HepG2 (cell line): ENCODE results near the gene DCTN3. TPM values are rescaled to one million over a fixed set of nuclear protein-coding genes. Genes with fewer than 3 reads are reported as not detected.

Source experiments
- ATAC-seq: fragments of 200-7000 bp; cut with Tn5 transposase; 3 replicates; pipeline ENCODE4 v1.9.1; 2020; ENCODE audit warnings: mild to moderate bottlenecking, moderate library complexity
- BruUV-seq: library from RNA; stranded (reverse); fragments of 400-500 nt; replicated peaks from 2 replicates; lab custom pipeline; 2021; lab: Mats Ljungman, UMichigan
- CTCF ChIA-PET: fragments of 300-600 bp; formaldehyde crosslinking; extraction: SDS; loops from one replicate; lab custom pipeline; 2021; ENCODE audit warnings: low total read pairs, inconsistent platforms, low intra/inter-chr PET ratio; lab: Yijun Ruan, JAX
- POLR2A ChIA-PET: fragments of 350-600 bp; sonication (Branson Sonifier 250); formaldehyde crosslinking; loops from one replicate; lab custom pipeline; 2020; ENCODE audit warnings: antibody characterized with exemption, inconsistent platforms; lab: Yijun Ruan, JAX
- DNase-seq: peaks from one replicate; pipeline ENCODE4 v3.0.0-alpha.2; 2015; ENCODE audit warnings: low spot score
- FAIRE-seq: peaks from 3 replicates; lab custom pipeline; 2011; peaks lifted over from hg19 to GRCh38; lab: Jason Lieb, UNC
- H2AFZ ChIP-seq: one replicate; pipeline ENCODE4 v1.6.1; 2011; ENCODE audit warnings: low read length, inconsistent platforms
- H3K27ac ChIP-seq: fragments of 300-600 bp; 3 replicates; pipeline ENCODE4 v1.8.0; 2011; ENCODE audit warnings: mixed run types, mild to moderate bottlenecking, mixed read lengths, low read length, inconsistent platforms; ENCODE audit not compliant: insufficient read depth; ENCODE audit errors: extremely low read length
- H3K27me3 ChIP-seq, 2 experiments: fragments of 200-600 bp in 1 of 2; 2 replicates in 1 of 2; 3 replicates in 1 of 2; pipeline versions ENCODE4 v1.6.0 to v1.8.0; 2011; ENCODE audit warnings: low read length in 2 of 2, mild to moderate bottlenecking in 2 of 2, moderate library complexity in 2 of 2, inconsistent platforms in 1 of 2; ENCODE audit not compliant: insufficient read depth in 2 of 2, control insufficient read depth in 1 of 2
- H3K36me3 ChIP-seq, 2 experiments: fragments of 200-600 bp in 1 of 2; replicated peaks in 1 of 2; 2 replicates in 1 of 2; 3 replicates in 1 of 2; pipeline versions ENCODE4 v1.5.1 to v1.8.0; 2011; ENCODE audit warnings: low read length in 2 of 2, inconsistent platforms in 1 of 2; ENCODE audit not compliant: insufficient read depth in 2 of 2, control insufficient read depth in 1 of 2
- H3K4me1 ChIP-seq: 2 replicates; pipeline ENCODE4 v1.5.1; 2012; ENCODE audit warnings: low read length, inconsistent platforms; ENCODE audit not compliant: insufficient read depth
- H3K4me2 ChIP-seq: 2 replicates; pipeline ENCODE4 v1.6.0; 2011; ENCODE audit warnings: low read depth, low read length, inconsistent platforms
- H3K4me3 ChIP-seq, 3 experiments: fragments of 200-600 bp in 1 of 3; sonication (generic), shearing (Covaris generic) in 1 of 3; replicated peaks in 1 of 3; 2 replicates each; pipeline ENCODE4 v1.5.1; 2011 to 2016; ENCODE audit warnings: low read length in 3 of 3, inconsistent platforms in 2 of 3, low read depth in 2 of 3, mild to moderate bottlenecking in 2 of 3, control low read depth in 1 of 3, mixed read lengths in 1 of 3; ENCODE audit not compliant: insufficient read depth in 1 of 3
- H3K79me2 ChIP-seq: one replicate; pipeline ENCODE4 v1.6.1; 2011; ENCODE audit warnings: low read length, inconsistent platforms; ENCODE audit not compliant: insufficient read depth
- H3K9ac ChIP-seq: 2 replicates; pipeline ENCODE4 v1.6.0; 2011; ENCODE audit warnings: mild to moderate bottlenecking, low read depth, low read length, inconsistent platforms; ENCODE audit not compliant: insufficient read depth
- H3K9me3 ChIP-seq: 2 replicates; pipeline ENCODE4 v1.5.1; 2012; ENCODE audit warnings: mild to moderate bottlenecking, low read length
- H4K20me1 ChIP-seq: 2 replicates; pipeline ENCODE4 v1.6.0; 2011; ENCODE audit warnings: inconsistent platforms, mild to moderate bottlenecking, low read length, moderate library complexity; ENCODE audit not compliant: insufficient read depth
- SAP130 ChIP-seq: IDR thresholded peaks from 2 replicates; pipeline ENCODE4 v1.6.1; 2016; ENCODE audit warnings: low read depth
- ZNF282 ChIP-seq: fragments of 450-650 bp; IDR thresholded peaks from 2 replicates; pipeline ENCODE4 v1.6.1; 2018; ENCODE audit not compliant: partially characterized antibody
- ZNF30 ChIP-seq: sonication (generic); formaldehyde crosslinking; IDR thresholded peaks from 2 replicates; pipeline ENCODE4 v1.5.0; 2020; ENCODE audit warnings: mild to moderate bottlenecking, missing genetic modification reagents
- WGBS: methylation state at CpG from one replicate; pipeline ENCODE4 v1.1.6; 2017; ENCODE audit warnings: low lambda C conversion rate; 5-methylcytosine and 5-hydroxymethylcytosine counted together
- in situ Hi-C: cut with HindIII; loops from 2 replicates; pipeline ENCODE4 v1.10.0; 2017; ENCODE audit warnings: low pct_unique_long_range_greater_than_20kb; ENCODE audit not compliant: extremely low pct_ligation_motif_present
- intact Hi-C: fragments of 100-400 bp; cut with micrococcal nuclease; formaldehyde crosslinking; loops from one replicate; pipeline ENCODE4 v1.10.0; 2022; ENCODE audit not compliant: unreplicated experiment
- polyA plus RNA-seq, 8 experiments: library from polyadenylated mRNA; depleted of rRNA in 3 of 8; stranded (reverse) in 7 of 8; unstranded in 1 of 8; fragments of >200 nt; fragmentation: Illumina TruSeq in 4 of 8; extraction: Trizol in 4 of 8; gene quantifications; 2 replicates each; pipeline versions ENCODE4 v1.2.1 to v1.2.3, GENCODE V29; 2011 to 2016; ENCODE audit warnings: low read depth in 4 of 8, missing spikeins in 1 of 8, mixed read lengths in 1 of 8; ENCODE audit not compliant: insufficient read depth in 1 of 8
- total RNA-seq, 5 experiments: library from RNA; depleted of rRNA; stranded (reverse); fragments of >200 nt; fragmentation: Illumina TruSeq; extraction: Trizol; gene quantifications; 2 replicates each; pipeline ENCODE4 v1.2.3, GENCODE V29; 2016; ENCODE audit warnings: low read depth in 1 of 5
- TF ChIP-seq, protein P1 (sequence below): IDR thresholded peaks from 2 replicates; pipeline ENCODE4 v1.6.1; 2016
- TF ChIP-seq, protein P2 (sequence below): sonication (generic); formaldehyde crosslinking; IDR thresholded peaks from 2 replicates; pipeline ENCODE4 v1.8.0; 2022; ENCODE audit warnings: missing genetic modification reagents, mild to moderate bottlenecking, moderate library complexity, borderline replicate concordance
- TF ChIP-seq, protein P3 (sequence below): sonication (generic); formaldehyde crosslinking; IDR thresholded peaks from 2 replicates; pipeline ENCODE4 v1.5.1; 2020; ENCODE audit warnings: missing genetic modification reagents, mild to moderate bottlenecking, borderline replicate concordance
- TF ChIP-seq, protein P4 (sequence below): sonication (generic); formaldehyde crosslinking; IDR thresholded peaks from 2 replicates; pipeline ENCODE4 v1.4.0; 2020; ENCODE audit warnings: missing genetic modification reagents

The DCTN3 gene
- total and polyA plus RNA-seq, 2 of the 13 experiments (the other 11 are each of a cell fraction or from before 2014, with no cell fraction given): 27.4 to 34.5 TPM

DNA sequence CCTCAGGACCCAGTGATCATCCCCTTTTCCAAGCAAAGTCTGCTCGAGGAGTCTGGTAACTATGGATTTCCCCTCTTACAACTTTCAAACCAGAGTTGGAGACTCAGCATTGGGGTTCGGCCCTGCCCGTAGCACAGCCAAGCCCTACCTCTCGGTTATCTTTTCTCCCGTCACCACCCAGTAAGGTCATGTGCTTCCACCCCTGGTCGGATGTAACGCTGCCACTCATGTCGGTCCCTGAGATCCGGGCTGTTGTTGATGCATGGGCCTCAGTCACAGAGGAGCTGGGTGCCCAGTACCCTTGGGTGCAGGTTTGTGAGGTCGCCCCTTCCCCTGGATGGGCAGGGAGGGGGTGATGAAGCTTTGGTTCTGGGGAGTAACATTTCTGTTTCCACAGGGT lies 27.4 kb upstream of the DCTN3 start:
- no peak for ATAC-seq
- Histone ChIP-seq H3K4me3 (peak overlapping the region; percentile 75 to 88 (median 78)), H3K9ac (peak overlapping the region; percentile 89), H3K4me1 (peaks cover 77% of the 10 kb centered on the region), H3K9me3 (no peaks in the 10 kb centered on the region), H4K20me1 (no peaks in the 10 kb centered on the region), H3K27ac (peak overlapping the region; percentile 95), H3K79me2 (peaks cover 16% of the 10 kb centered on the region), H3K4me2 (peak overlapping the region; percentile 86), H2AFZ (no peak overlapping the region), H3K27me3 (no peaks in the 10 kb centered on the region; a peak in 1 of 5 replicates), H3K36me3 (peaks cover 8 to 18% of the 10 kb centered on the region in 2 experiments)
- no peak for FAIRE-seq
- CTCF ChIA-PET: interaction anchor here (1.7 to 2.7 kb wide), 2 partner anchors 14 to 17 kb away, joined by 9 to 12 read pairs; no protein-coding TSS in a partner anchor
- intact Hi-C loops (no loop called here), in situ Hi-C loops (no loop called here)
- no peak for DNase-seq
- BruUV-seq: no TSS peak
- WGBS: 18% methylated on average over 10 of the region's 10 CpGs
- POLR2A ChIA-PET: interaction anchor here (1.0 to 4.1 kb wide), 3 partner anchors 10 to 28 kb away, joined by 3 to 40 read pairs (median 10); partner anchors contain the start of genes CCL27, DCTN3 and SIGMAR1
- TF ChIP-seq, protein P1, sequence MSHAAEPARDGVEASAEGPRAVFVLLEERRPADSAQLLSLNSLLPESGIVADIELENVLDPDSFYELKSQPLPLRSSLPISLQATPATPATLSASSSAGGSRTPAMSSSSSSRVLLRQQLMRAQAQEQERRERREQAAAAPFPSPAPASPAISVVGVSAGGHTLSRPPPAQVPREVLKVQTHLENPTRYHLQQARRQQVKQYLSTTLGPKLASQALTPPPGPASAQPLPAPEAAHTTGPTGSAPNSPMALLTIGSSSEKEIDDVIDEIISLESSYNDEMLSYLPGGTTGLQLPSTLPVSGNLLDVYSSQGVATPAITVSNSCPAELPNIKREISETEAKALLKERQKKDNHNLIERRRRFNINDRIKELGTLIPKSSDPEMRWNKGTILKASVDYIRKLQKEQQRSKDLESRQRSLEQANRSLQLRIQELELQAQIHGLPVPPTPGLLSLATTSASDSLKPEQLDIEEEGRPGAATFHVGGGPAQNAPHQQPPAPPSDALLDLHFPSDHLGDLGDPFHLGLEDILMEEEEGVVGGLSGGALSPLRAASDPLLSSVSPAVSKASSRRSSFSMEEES (CRISPR knock-in tag): 0 out of 2 replicates have a peak, but pooled peaks have one; percentile 15
- TF ChIP-seq, protein P2, sequence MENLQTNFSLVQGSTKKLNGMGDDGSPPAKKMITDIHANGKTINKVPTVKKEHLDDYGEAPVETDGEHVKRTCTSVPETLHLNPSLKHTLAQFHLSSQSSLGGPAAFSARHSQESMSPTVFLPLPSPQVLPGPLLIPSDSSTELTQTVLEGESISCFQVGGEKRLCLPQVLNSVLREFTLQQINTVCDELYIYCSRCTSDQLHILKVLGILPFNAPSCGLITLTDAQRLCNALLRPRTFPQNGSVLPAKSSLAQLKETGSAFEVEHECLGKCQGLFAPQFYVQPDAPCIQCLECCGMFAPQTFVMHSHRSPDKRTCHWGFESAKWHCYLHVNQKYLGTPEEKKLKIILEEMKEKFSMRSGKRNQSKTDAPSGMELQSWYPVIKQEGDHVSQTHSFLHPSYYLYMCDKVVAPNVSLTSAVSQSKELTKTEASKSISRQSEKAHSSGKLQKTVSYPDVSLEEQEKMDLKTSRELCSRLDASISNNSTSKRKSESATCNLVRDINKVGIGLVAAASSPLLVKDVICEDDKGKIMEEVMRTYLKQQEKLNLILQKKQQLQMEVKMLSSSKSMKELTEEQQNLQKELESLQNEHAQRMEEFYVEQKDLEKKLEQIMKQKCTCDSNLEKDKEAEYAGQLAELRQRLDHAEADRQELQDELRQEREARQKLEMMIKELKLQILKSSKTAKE (CRISPR knock-in tag): no peak
- TF ChIP-seq SAP130 (peak; percentile 47; the same call in 1 of the 2 replicates), ZNF282 (no peak), ZNF30 (CRISPR knock-in tag) (no peak)
- TF ChIP-seq, protein P3, sequence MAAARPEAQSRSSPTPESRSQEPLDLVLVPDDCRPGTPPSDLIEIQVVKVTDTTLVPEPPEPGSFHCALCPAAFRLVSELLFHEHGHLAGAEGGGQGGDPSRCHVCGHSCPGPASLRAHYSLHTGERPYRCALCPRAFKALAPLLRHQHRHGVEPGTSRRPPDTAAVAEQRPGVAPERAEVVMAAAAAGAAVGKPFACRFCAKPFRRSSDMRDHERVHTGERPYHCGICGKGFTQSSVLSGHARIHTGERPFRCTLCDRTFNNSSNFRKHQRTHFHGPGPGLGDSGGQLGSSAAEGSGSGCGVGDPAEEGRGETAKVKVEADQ: no peak
- TF ChIP-seq, protein P4, sequence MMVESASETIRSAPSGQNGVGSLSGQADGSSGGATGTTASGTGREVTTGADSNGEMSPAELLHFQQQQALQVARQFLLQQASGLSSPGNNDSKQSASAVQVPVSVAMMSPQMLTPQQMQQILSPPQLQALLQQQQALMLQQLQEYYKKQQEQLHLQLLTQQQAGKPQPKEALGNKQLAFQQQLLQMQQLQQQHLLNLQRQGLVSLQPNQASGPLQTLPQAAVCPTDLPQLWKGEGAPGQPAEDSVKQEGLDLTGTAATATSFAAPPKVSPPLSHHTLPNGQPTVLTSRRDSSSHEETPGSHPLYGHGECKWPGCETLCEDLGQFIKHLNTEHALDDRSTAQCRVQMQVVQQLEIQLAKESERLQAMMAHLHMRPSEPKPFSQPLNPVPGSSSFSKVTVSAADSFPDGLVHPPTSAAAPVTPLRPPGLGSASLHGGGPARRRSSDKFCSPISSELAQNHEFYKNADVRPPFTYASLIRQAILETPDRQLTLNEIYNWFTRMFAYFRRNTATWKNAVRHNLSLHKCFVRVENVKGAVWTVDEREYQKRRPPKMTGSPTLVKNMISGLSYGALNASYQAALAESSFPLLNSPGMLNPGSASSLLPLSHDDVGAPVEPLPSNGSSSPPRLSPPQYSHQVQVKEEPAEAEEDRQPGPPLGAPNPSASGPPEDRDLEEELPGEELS: no peak
- TF ChIP-seq, all 625 proteins: peak for 2
